A549 (cell line): ENCODE results near the gene CLSTN2. TPM values are rescaled to one million over a fixed set of nuclear protein-coding genes. Genes with fewer than 3 reads are reported as not detected.

Source experiments
- ATAC-seq, 2 experiments: fragments of 200-7000 bp in 1 of 2; fragments of >200 bp in 1 of 2; cut with Nextera tagmentation in 1 of 2; cut with Tn5 transposase in 1 of 2; 3 replicates each; pipeline versions ENCODE4 v1.8.0 to v1.9.1; 2018 to 2020; ENCODE audit warnings: mild to moderate bottlenecking in 1 of 2, moderate library complexity in 1 of 2
- CTCF ChIA-PET: fragments of 300-600 bp; sonication (Branson Sonifier 250); formaldehyde crosslinking; extraction: SDS; loops from one replicate; lab custom pipeline; 2021; ENCODE audit warnings: antibody characterized with exemption, inconsistent platforms; lab: Yijun Ruan, JAX
- POLR2A ChIA-PET: fragments of 350-600 bp; formaldehyde crosslinking; extraction: SDS; loops from one replicate; lab custom pipeline; 2021; ENCODE audit warnings: antibody characterized with exemption, inconsistent platforms; lab: Yijun Ruan, JAX
- DNase-seq, 2 experiments: peaks; one replicate each; pipeline versions ENCODE4 v3.0.0 to v3.0.0-alpha.2; 2011 to 2016; ENCODE audit warnings: low read depth in 1 of 2, low spot score in 1 of 2
- FAIRE-seq: peaks from 2 replicates; lab custom pipeline; 2011; peaks lifted over from hg19 to GRCh38; lab: Jason Lieb, UNC
- H3K27ac ChIP-seq, 2 experiments: fragments of >200 bp; sonication (Bioruptor Twin); formaldehyde crosslinking; 3 replicates each; pipeline ENCODE4 v1.5.1; 2016 to 2017
- H3K4me1 ChIP-seq: fragments of >200 bp; sonication (Bioruptor Twin); formaldehyde crosslinking; 3 replicates; pipeline ENCODE4 v1.6.1; 2016
- H3K4me2 ChIP-seq: fragments of >200 bp; sonication (Bioruptor Twin); formaldehyde crosslinking; 3 replicates; pipeline ENCODE4 v1.6.1; 2016
- H3K4me3 ChIP-seq: fragments of >200 bp; sonication (Bioruptor Twin); formaldehyde crosslinking; 3 replicates; pipeline ENCODE4 v1.5.1; 2016
- H3K9me3 ChIP-seq: fragments of >200 bp; sonication (Bioruptor Twin); formaldehyde crosslinking; 3 replicates; pipeline ENCODE4 v1.6.1; 2016
- BCL3 ChIP-seq: fragments of >200 bp; sonication (Bioruptor Twin); formaldehyde crosslinking; IDR thresholded peaks from 3 replicates; pipeline ENCODE4 v1.6.1; 2016
- CBX8 ChIP-seq: fragments of 200-600 bp; sonication (generic); IDR thresholded peaks from 2 replicates; pipeline ENCODE4 v1.6.1; 2016
- CEBPB ChIP-seq, 2 experiments: fragments of >200 bp in 1 of 2; sonication (Bioruptor Twin) in 1 of 2; formaldehyde crosslinking in 1 of 2; IDR thresholded peaks; 2 replicates each; pipeline ENCODE4 v1.6.1; 2012 to 2016
- EHMT2 ChIP-seq: fragments of 200-600 bp; sonication (generic); IDR thresholded peaks from 2 replicates; pipeline ENCODE4 v1.6.1; 2016; ENCODE audit warnings: antibody characterized with exemption, low read depth, mild to moderate bottlenecking, moderate library complexity
- ELK1 ChIP-seq: fragments of 150-350 bp; IDR thresholded peaks from 2 replicates; pipeline ENCODE4 v1.6.1; 2014; ENCODE audit warnings: low read depth, mild to moderate bottlenecking, low read length
- EP300 ChIP-seq, 2 experiments: fragments of >200 bp; sonication (Bioruptor Twin); formaldehyde crosslinking; IDR thresholded peaks; 2 replicates in 1 of 2; 3 replicates in 1 of 2; pipeline ENCODE4 v1.6.1; 2016 to 2017
- FOSL2 ChIP-seq, 2 experiments: fragments of 450-650 bp in 1 of 2; fragments of >200 bp in 1 of 2; sonication (Bioruptor Twin) in 1 of 2; formaldehyde crosslinking; IDR thresholded peaks; 2 replicates each; pipeline versions ENCODE4 v1.5.0 to v1.6.1; 2016 to 2020; ENCODE audit warnings: mild to moderate bottlenecking in 1 of 2, moderate library complexity in 1 of 2
- HEYL ChIP-seq: fragments of 250-450 bp; sonication (Bioruptor Pico); IDR thresholded peaks from 2 replicates; pipeline ENCODE4 v1.8.0; 2021; ENCODE audit warnings: mild to moderate bottlenecking, moderate library complexity
- HOXB13 ChIP-seq: fragments of 250-450 bp; sonication (Bioruptor Pico); IDR thresholded peaks from 2 replicates; pipeline ENCODE4 v1.5.0; 2020; ENCODE audit warnings: low read depth, mild to moderate bottlenecking, moderate library complexity
- KDM1A ChIP-seq: fragments of 200-600 bp; sonication (generic); IDR thresholded peaks from 2 replicates; pipeline ENCODE4 v1.6.1; 2016; ENCODE audit warnings: low read depth, mild to moderate bottlenecking
- MYC ChIP-seq: IDR thresholded peaks from 2 replicates; pipeline ENCODE4 v1.6.1; 2012; ENCODE audit warnings: mild to moderate bottlenecking, inconsistent platforms, low read length, improper control_type of control experiment, borderline replicate concordance
- NPAS2 ChIP-seq: fragments of 250-450 bp; sonication (Bioruptor Pico); IDR thresholded peaks from 2 replicates; pipeline ENCODE4 v1.8.0; 2022; ENCODE audit warnings: mild to moderate bottlenecking, moderate library complexity, borderline replicate concordance
- POLR2A ChIP-seq: IDR thresholded peaks from 2 replicates; pipeline ENCODE4 v1.6.1; 2012; ENCODE audit warnings: mild to moderate bottlenecking, low read length
- POLR2AphosphoS2 ChIP-seq: conservative IDR thresholded peaks from 2 replicates; pipeline ENCODE4 v1.6.1; 2012; ENCODE audit warnings: low read length, improper control_type of control experiment, inconsistent platforms
- RNF2 ChIP-seq: fragments of 200-600 bp; sonication (generic); IDR thresholded peaks from 2 replicates; pipeline ENCODE4 v1.6.1; 2016; ENCODE audit warnings: low read depth, mild to moderate bottlenecking, antibody characterized with exemption, moderate library complexity, borderline replicate concordance
- SMC3 ChIP-seq: fragments of >200 bp; sonication (Bioruptor Twin); formaldehyde crosslinking; IDR thresholded peaks from 3 replicates; pipeline ENCODE4 v1.6.1; 2018; ENCODE audit warnings: inconsistent platforms
- TFCP2L1 ChIP-seq: fragments of 250-450 bp; sonication (Bioruptor Pico); IDR thresholded peaks from 2 replicates; pipeline ENCODE4 v1.5.0; 2021; ENCODE audit warnings: mild to moderate bottlenecking
- TP53 ChIP-seq: fragments of 250-450 bp; sonication (Bioruptor Pico); IDR thresholded peaks from 2 replicates; pipeline ENCODE4 v1.5.0; 2021; ENCODE audit warnings: mild to moderate bottlenecking, moderate library complexity
- WGBS: methylation state at CpG from one replicate; pipeline ENCODE4 v1.1.6; 2017; ENCODE audit errors: missing lambda C conversion rate; 5-methylcytosine and 5-hydroxymethylcytosine counted together
- polyA plus RNA-seq, 4 experiments: library from polyadenylated mRNA; depleted of rRNA in 3 of 4; stranded (reverse); fragments of >200 nt; fragmentation: RNase III in 1 of 4; extraction: RNeasy Plus Mini Kit Qiagen cat#74134 plus additional on column Dnase treatment in 1 of 4; gene quantifications; 2 replicates in 3 of 4; 3 replicates in 1 of 4; pipeline ENCODE4 v1.2.3, GENCODE V29; 2011 to 2017
- TF ChIP-seq, protein P1 (sequence below): fragments of 250-450 bp; sonication (Bioruptor Pico); IDR thresholded peaks from 2 replicates; pipeline ENCODE4 v1.5.0; 2020; ENCODE audit warnings: low read depth, mild to moderate bottlenecking, moderate library complexity
- TF ChIP-seq, protein P2 (sequence below): fragments of >200 bp; sonication (Bioruptor Twin); formaldehyde crosslinking; IDR thresholded peaks from 3 replicates; pipeline ENCODE4 v1.5.1; 2016

CLSTN2 gene
- polyA plus RNA-seq, 2 of the 4 experiments (the other 2 are of a cell fraction) = 0.03 to 0.04 TPM

- TF ChIP-seq KDM1A = no peak
These were observed 44.0 kb downstream of the CLSTN2 start (continued) for GRCh38 chr3:139978966-139979365.

DNA sequence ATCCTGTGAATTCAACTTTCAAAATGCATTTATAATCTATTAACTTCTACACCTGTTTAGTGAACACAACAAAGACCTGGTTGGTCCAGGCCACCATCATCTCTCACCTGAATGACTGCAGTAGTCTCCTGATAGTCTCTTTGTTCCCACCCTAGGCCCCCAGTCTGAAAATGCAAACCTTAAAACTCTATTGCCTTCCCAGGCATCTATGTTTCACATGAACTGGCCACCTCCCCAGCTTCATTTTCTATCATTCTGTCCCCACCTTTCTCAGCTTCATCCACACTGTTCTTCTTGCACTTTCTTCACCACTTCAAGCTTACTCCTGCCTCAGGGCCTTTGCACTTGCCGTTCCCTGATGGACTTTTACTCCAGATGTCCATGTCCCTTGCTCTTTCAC is 45.0 kb downstream of the CLSTN2 start:
- POLR2A ChIA-PET = no interaction called here
- Histone ChIP-seq H3K27ac (no peak overlapping the region), H3K4me2 (no peak overlapping the region), H3K4me3 (no peak overlapping the region), H3K9me3 (no peaks in the 10 kb centered on the region), H3K4me1 (no peaks in the 10 kb centered on the region)
- FAIRE-seq (no peak), ATAC-seq (no peak), DNase-seq (no peak)
- TF ChIP-seq SMC3 = no peak
- CTCF ChIA-PET = no interaction called here
- 6% methylated on average over 1 of the region's 1 CpG for WGBS

- Histone ChIP-seq H3K27ac (no peak overlapping the region), H3K4me2 (no peak overlapping the region), H3K9me3 (no peaks in the 10 kb centered on the region), H3K4me3 (no peak overlapping the region), H3K4me1 (no peaks in the 10 kb centered on the region)
- 6% methylated on average over 1 of the region's 1 CpG for WGBS
- POLR2A ChIA-PET = no interaction called here
- TF ChIP-seq SMC3 = 0 out of 3 replicates have a peak, but pooled peaks have one; percentile 7
- TF ChIP-seq EHMT2 = no peak
- DNase-seq (no peak), ATAC-seq (no peak), FAIRE-seq (no peak)
- CTCF ChIA-PET = no interaction called here
These were observed 47.4 kb downstream of the CLSTN2 start for GRCh38 chr3:139982404-139982803.

- Histone ChIP-seq H3K9me3 (no peaks in the 10 kb centered on the region), H3K4me1 (no peaks in the 10 kb centered on the region), H3K27ac (no peak overlapping the region), H3K4me2 (no peak overlapping the region), H3K4me3 (no peak overlapping the region)
- POLR2A ChIA-PET = no interaction called here
- CTCF ChIA-PET = interaction anchor here (1.4 kb wide), 1 partner anchor 10 kb away, joined by 4 read pairs; no protein-coding TSS in a partner anchor
- no peak for DNase-seq
- no peak for TF ChIP-seq POLR2AphosphoS2
- TF ChIP-seq HOXB13 (CRISPR knock-in tag) = no peak
- no peak for TF ChIP-seq CBX8
- TF ChIP-seq TFCP2L1 (CRISPR knock-in tag) = no peak
- no peak for TF ChIP-seq MYC
- TF ChIP-seq, protein P1, sequence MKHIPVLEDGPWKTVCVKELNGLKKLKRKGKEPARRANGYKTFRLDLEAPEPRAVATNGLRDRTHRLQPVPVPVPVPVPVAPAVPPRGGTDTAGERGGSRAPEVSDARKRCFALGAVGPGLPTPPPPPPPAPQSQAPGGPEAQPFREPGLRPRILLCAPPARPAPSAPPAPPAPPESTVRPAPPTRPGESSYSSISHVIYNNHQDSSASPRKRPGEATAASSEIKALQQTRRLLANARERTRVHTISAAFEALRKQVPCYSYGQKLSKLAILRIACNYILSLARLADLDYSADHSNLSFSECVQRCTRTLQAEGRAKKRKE = no peak
- TF ChIP-seq CEBPB (IDR thresholded peaks at IDR 0.05) = no peak
- no peak for TF ChIP-seq EHMT2
- no peak for TF ChIP-seq NPAS2 (CRISPR knock-in tag)
- no peak for FAIRE-seq
- no peak for ATAC-seq
- WGBS = 6% methylated on average over 3 of the region's 3 CpGs
These were observed 50.6 kb downstream of the CLSTN2 start for GRCh38 chr3:139985576-139985975.

DNA sequence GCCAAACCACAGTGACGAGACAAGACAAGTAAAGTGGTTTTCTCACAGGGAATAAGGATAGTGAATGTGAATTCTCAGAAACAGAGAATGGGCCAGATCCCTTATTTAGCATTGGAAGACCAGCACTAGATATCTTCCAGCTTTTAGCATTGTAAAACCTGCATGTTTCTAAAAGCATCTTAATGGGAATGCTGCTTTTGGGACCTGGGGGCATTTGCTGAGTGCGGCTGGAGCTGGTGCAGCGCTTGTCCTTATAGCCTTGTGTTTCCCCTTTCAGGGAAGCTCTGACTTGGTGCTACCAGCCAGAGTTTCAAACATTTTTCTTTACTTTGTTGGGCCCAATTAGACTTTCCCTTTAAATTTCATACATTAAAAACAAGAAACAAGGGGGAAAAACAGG is 52.9 kb downstream of the CLSTN2 start:
- Histone ChIP-seq H3K9me3 (no peaks in the 10 kb centered on the region), H3K4me1 (no peaks in the 10 kb centered on the region), H3K4me3 (no peak overlapping the region), H3K4me2 (no peak overlapping the region), H3K27ac (no peak overlapping the region)
- ChIA-PET CTCF (no interaction called here), POLR2A (no interaction called here)
- WGBS = 6% methylated on average over 3 of the region's 3 CpGs
- DNase-seq = no peak
- no peak for FAIRE-seq
- TF ChIP-seq POLR2A = no peak
- TF ChIP-seq, protein P2, sequence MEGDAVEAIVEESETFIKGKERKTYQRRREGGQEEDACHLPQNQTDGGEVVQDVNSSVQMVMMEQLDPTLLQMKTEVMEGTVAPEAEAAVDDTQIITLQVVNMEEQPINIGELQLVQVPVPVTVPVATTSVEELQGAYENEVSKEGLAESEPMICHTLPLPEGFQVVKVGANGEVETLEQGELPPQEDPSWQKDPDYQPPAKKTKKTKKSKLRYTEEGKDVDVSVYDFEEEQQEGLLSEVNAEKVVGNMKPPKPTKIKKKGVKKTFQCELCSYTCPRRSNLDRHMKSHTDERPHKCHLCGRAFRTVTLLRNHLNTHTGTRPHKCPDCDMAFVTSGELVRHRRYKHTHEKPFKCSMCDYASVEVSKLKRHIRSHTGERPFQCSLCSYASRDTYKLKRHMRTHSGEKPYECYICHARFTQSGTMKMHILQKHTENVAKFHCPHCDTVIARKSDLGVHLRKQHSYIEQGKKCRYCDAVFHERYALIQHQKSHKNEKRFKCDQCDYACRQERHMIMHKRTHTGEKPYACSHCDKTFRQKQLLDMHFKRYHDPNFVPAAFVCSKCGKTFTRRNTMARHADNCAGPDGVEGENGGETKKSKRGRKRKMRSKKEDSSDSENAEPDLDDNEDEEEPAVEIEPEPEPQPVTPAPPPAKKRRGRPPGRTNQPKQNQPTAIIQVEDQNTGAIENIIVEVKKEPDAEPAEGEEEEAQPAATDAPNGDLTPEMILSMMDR = no peak
- TF ChIP-seq BCL3 = no peak
- no peak for TF ChIP-seq TP53
- TF ChIP-seq HOXB13 (CRISPR knock-in tag) = no peak
- TF ChIP-seq CEBPB (IDR thresholded peaks at IDR 0.05) = no peak
- TF ChIP-seq HEYL (CRISPR knock-in tag) = no peak
- TF ChIP-seq RNF2 = no peak
- no peak for TF ChIP-seq ELK1
- no peak for TF ChIP-seq FOSL2 (IDR thresholded peaks at IDR 0.05)
- TF ChIP-seq FOSL2 (CRISPR knock-in tag; IDR thresholded peaks at IDR 0.05) = no peak
- TF ChIP-seq EP300 (IDR thresholded peaks at IDR 0.05) = no peak
- ATAC-seq = no peak
